BJ (cell line): Measurements from ENCODE around the gene MRPL46. TPM values are rescaled to one million over a fixed set of nuclear protein-coding genes. Genes with fewer than 3 reads are reported as not detected.

ENCODE experiments used
- CTCF ChIA-PET: fragments of 350-600 bp; formaldehyde crosslinking; extraction: SDS; loops from one replicate; lab custom pipeline; 2021; ENCODE audit warnings: antibody characterized with exemption, inconsistent platforms; lab: Yijun Ruan, JAX
- POLR2A ChIA-PET: fragments of 300-600 bp; sonication (Branson Sonifier 250); formaldehyde crosslinking; extraction: SDS; loops from one replicate; lab custom pipeline; 2021; ENCODE audit warnings: antibody characterized with exemption; lab: Charles Lee
- DNase-seq: peaks from one replicate; pipeline ENCODE4 v3.0.0-alpha.2; 2011; ENCODE audit warnings: low read depth
- H3K27me3 ChIP-seq: 2 replicates; pipeline ENCODE4 v1.6.0; 2011; ENCODE audit warnings: low read length; ENCODE audit not compliant: control insufficient read depth, insufficient read depth
- H3K36me3 ChIP-seq: 2 replicates; pipeline ENCODE4 v1.5.1; 2011; ENCODE audit warnings: low read length; ENCODE audit not compliant: control insufficient read depth, insufficient read depth
- H3K4me3 ChIP-seq: 2 replicates; pipeline ENCODE4 v1.5.1; 2011; ENCODE audit warnings: low read depth, mild to moderate bottlenecking, control low read depth, low read length
- polyA plus RNA-seq: library from polyadenylated mRNA; depleted of rRNA; stranded (reverse); fragments of >200 nt; gene quantifications from 2 replicates; pipeline ENCODE4 v1.2.3, GENCODE V29; 2011
- TF ChIP-seq, protein P1 (sequence below): IDR thresholded peaks from 2 replicates; pipeline ENCODE4 v1.5.1; 2011; ENCODE audit warnings: low read depth, mild to moderate bottlenecking, control low read depth, inconsistent platforms, low read length, moderate library complexity; ENCODE audit not compliant: insufficient read depth

The MRPL46 gene
- polyA plus RNA-seq, 1 experiment, result 18.4 TPM

DNA sequence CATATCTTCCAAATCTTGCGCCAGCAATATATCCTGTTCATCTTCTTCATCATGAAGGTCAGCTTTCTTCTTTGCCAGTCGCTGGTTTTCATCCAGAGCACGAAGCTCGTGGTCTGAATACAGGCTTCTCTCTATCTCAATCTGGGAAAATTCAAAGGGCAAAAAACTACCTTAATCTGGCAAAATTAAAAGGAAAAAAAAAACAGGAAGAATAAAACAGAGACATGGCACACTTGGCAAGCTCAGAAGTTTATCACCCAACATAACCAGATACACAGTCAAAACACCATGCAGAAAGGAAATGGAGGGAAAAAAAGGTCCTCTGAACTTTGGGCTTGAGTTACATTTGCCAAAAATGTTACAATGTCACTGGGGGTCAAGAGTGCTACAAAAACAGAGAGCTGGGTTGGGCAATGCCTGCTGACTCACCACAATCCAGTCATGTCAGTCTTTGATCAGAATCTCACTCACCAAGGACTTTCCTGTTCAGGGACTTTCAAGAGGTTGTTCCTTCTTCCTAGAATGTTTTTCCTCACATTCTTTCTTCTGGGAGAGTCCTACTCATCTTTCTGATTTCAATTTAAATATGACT, 1.5 kb downstream of the MRPL46 start:
- TF ChIP-seq, protein P1, sequence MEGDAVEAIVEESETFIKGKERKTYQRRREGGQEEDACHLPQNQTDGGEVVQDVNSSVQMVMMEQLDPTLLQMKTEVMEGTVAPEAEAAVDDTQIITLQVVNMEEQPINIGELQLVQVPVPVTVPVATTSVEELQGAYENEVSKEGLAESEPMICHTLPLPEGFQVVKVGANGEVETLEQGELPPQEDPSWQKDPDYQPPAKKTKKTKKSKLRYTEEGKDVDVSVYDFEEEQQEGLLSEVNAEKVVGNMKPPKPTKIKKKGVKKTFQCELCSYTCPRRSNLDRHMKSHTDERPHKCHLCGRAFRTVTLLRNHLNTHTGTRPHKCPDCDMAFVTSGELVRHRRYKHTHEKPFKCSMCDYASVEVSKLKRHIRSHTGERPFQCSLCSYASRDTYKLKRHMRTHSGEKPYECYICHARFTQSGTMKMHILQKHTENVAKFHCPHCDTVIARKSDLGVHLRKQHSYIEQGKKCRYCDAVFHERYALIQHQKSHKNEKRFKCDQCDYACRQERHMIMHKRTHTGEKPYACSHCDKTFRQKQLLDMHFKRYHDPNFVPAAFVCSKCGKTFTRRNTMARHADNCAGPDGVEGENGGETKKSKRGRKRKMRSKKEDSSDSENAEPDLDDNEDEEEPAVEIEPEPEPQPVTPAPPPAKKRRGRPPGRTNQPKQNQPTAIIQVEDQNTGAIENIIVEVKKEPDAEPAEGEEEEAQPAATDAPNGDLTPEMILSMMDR, result no peak
- ChIA-PET POLR2A (no interaction called here), CTCF (interaction anchor here (1.8 to 2.1 kb wide), 2 partner anchors 11 to 16 kb away, joined by 5 to 7 read pairs; no protein-coding TSS in a partner anchor)
- peak; percentile 12 for DNase-seq
- Histone ChIP-seq H3K4me3 (no peak overlapping the region), H3K36me3 (peaks cover 3% of the 10 kb centered on the region), H3K27me3 (no peaks in the 10 kb centered on the region)

DNA sequence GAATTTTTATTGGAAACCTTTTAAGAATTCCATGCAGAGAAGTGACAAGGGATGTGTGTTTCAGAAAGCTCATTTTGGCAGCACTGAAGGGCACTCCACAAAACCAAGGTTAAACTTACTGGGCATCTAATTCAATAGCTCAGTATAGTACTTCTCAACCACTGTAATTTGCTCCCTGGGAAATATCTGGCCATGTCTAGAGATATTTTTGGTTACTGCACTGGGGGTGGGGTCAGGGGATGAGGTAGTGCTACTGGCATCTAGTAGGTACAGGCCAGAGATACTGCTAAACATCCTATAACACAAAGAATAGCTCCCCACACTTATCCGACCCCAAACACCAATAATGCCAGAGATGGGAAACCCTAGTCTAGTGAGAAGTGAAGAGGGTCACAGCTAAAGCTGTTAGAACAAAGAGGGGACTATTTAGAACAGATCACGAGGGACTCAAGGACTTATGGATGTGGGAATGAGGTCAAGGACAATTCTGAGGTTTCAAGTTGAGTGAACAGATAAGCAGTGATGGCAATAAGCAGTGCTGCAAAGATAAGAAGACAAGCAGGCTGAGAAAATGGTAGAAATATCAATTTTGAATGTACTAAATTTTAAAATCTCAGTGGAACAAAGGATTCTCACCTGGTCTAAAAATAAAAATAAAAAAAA, 3.2 kb downstream of the MRPL46 start:
- TF ChIP-seq, protein P1, result no peak
- Histone ChIP-seq H3K4me3 (no peak overlapping the region), H3K27me3 (no peaks in the 10 kb centered on the region), H3K36me3 (peaks cover 8% of the 10 kb centered on the region)
- DNase-seq, result no peak
- ChIA-PET CTCF (interaction anchor here (1.8 kb wide), 1 partner anchor 9 kb away, joined by 5 read pairs; no protein-coding TSS in a partner anchor), POLR2A (interaction anchor here (0.7 kb wide), 1 partner anchor 62 kb away, joined by 4 read pairs; no protein-coding TSS in a partner anchor)

DNA sequence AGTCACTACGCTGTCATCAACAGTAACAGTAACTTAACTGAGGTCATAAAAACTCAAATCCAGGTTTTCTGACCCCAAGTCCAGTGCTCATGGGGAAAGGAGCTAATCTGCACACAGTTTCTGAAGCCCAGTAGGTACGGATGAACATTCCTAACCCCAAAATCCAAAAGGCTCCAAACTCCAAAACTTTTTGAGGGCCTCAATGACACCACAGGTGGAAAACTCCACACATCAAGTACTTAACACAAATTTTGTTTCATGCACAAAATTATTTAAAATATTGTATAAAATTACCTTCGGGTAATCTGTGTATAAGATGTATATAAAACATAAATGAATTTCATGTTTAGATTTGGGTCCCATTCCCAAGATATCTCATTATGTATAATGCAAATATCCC, 10.5 kb downstream of the MRPL46 start:
- TF ChIP-seq, protein P1, result no peak
- H3K27me3 ChIP-seq, result no peaks in the 10 kb centered on the region
- ChIA-PET CTCF (interaction anchor here (0.9 to 1.0 kb wide), 3 partner anchors 9 to 214 kb away, joined by 3 to 4 read pairs (median 3); no protein-coding TSS in a partner anchor), POLR2A (no interaction called here)
- DNase-seq, result no peak
- no peak overlapping the region for H3K4me3 ChIP-seq
- H3K36me3 ChIP-seq, result peaks cover 7% of the 10 kb centered on the region

DNA sequence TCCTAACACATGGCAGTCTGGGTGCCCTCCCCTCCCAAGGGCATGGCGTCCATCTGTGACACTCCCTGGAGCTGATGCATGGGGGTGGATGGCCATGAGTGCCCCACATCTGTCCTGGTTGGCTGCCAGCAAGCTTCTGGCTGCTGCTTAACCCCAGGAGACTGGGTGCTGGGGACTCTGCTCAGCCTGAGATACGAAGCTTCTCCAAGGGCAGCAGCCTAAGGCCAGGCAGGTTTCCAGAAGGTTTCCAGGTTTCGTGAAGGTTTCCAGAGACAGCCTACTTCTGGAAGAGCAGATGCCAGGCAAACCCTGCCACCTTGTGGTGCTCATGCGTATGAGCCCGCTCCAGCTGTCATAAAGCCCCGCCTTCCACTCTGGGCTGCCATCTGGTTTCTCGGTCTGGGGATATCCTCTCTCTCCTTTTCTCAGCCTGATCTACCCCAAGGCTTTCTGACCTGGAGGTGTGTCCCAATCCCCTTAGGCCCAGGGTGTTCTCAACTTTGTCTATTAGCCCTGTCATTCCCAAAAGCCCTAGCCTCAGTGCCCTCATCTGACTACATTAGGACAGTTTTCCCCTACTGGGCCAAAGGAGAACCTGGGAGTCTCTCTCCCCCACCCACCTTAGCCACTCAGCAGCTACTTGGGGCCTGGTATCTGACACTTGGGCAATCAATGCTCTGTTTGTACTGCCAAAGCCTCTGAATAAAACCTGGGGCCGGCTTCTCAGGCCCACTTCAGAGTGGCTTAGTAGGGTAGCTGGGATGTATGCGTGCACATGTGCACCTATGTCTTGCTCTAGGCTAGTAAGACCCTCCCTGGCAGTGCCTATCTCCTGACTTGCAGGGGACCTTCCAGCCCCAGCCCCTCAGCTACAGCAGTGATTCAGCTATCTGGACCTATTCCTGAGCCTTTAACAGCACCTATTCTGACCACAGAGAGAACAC, 12.0 kb downstream of the MRPL46 start:
- ChIA-PET CTCF (interaction anchor here (0.6 to 8.9 kb wide), 10 partner anchors 10 to 809 kb away, joined by 3 to 110 read pairs (median 4); partner anchors contain the start of genes MRPL46 and MRPS11), POLR2A (no interaction called here)
- TF ChIP-seq, protein P1, result peak; percentile 88
- Histone ChIP-seq H3K4me3 (no peak overlapping the region), H3K27me3 (no peaks in the 10 kb centered on the region), H3K36me3 (peaks cover 7% of the 10 kb centered on the region)
- no peak for DNase-seq
